Activated T-helper 9 cell treated with anti-CD3 and anti-CD28 coated beads, Interleukin-2, amount 50 U/mL, for 16 hours (primary cell): ENCODE results near the gene TTLL9.

Source experiments
- DNase-seq: peaks from one replicate; pipeline ENCODE4 v3.0.0-alpha.2; 2020; ENCODE audit warnings: low read depth

Gene TTLL9

GRCh38 chr20:31837896-31838397 lies 32.5 kb upstream of the TTLL9 start:
- DNase-seq = no peak

- DNase-seq = no peak
These were observed 31.7 kb upstream of the TTLL9 start for GRCh38 chr20:31838646-31839292.

GRCh38 chr20:31839782-31840487 lies 30.5 kb upstream of the TTLL9 start:
- DNase-seq = no peak

DNA sequence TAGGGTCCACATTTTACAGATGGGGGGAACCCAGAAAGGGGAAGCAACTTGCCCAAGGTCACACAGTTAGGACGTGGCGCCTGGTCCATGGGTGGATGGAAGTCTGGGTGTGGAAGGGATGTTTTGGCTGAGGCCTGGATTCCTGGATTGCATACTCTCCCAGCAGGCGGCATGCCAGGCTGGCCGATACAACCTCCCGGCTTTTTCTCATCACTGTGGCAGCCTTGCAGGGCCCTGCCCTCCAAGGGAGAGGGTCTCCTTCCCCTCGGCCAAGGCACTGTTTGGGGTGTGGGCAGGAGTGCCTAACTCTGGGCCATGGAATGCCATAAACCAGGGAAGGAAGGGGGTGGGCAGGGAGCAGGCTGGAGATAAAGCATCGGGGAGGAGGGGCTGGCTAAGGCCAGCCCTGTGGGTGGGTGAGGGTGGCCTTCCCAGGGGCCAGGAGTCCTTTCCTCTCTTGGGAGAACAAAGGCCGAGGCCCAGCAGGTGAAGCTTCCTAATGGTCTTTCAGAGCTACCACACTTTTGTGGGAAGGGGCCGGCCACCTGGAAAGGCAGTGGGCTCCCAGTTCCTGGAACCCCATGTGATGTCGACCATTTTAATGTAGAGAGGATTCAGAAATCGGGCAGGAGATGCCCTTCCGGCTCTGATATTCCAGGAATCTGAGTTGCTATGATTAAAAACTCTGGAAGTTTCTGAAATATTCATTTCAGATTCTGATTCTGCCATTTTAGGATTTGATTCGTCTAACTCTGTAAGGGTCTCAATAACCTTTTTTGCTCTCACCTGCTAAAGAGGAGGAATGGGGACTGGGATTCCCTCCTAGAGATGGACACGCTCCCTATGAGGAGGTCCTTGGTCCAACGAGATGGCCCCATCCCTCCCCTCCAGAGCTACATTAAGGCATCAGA lies 29.3 kb upstream of the TTLL9 start:
- no peak for DNase-seq

DNA sequence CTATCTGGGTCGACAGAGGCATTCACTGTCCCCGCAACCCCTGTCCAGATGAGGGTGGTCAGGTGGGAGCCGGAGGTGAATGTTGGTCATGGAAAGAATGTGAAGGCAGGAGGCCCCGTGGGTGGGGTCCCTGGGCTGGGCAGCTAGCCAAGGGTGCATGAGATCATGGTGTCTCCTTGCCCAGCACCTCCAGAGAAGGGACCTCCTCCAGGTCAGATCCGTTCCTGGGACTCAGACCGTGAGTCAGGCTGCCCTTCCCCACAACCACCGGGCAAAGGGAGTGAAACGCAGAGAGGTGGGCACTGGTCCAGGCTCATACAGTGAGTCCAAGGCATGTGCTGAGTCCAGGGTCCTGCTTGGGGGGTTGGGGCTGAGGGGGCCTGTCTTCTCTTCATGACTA lies 28.5 kb upstream of the TTLL9 start:
- no peak for DNase-seq

DNA sequence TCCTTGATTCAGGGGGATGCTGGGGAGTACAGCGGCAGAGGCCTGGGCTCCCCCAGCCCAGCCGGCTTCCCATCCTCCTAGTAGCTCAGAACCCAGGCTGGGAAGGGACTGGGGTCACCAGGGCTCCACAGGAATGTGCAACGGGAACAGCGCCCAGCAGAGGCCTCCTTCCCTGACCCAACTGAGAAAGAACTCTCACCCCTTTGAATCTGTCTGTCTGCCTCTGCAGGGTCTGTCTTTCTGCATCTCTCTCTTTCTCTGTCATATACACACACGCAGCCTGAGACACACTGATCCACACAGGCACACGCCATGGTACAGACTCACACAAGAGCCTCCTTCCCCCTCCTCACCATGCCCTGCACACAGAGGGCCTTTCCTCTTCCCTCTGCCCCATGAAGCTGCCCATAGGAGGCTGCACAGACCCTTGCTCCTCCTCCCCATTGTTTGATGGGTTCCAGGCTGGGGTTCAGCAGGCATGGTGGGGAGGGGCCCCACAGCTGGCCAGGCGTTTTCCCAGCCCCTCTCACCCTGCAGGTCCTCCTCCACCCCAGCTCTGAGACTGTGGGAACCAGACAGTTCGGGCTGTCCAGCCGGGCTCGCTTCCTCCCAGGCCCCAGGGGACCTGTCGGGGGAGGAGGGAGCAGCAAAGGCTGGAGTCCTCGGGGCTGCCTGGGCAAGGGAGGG lies 27.8 kb upstream of the TTLL9 start:
- DNase-seq = no peak

DNA sequence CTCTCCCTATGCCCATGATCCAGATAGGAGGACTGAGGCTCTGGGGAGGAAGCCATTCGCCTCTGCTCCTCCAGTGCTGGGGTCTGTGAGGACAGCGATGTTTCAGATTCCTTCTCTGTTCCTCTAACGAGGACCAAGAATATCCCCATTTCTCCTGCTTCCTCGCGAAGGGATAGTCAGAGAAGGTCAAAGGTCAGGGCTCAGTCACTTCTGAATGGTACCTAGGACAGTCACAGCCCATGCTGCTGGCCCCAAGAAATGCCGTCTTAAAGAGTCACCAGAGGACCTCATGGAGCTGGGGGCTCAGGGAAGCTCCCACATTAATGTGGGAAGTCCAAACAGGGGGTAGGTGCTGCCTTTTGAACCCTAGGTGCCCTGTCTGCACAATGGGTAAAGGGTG lies 27.1 kb upstream of the TTLL9 start:
- no peak for DNase-seq

GRCh38 chr20:31843881-31844280 lies 26.6 kb upstream of the TTLL9 start:
- DNase-seq = no peak

GRCh38 chr20:31844737-31845299 lies 25.6 kb upstream of the TTLL9 start:
- no peak for DNase-seq

DNA sequence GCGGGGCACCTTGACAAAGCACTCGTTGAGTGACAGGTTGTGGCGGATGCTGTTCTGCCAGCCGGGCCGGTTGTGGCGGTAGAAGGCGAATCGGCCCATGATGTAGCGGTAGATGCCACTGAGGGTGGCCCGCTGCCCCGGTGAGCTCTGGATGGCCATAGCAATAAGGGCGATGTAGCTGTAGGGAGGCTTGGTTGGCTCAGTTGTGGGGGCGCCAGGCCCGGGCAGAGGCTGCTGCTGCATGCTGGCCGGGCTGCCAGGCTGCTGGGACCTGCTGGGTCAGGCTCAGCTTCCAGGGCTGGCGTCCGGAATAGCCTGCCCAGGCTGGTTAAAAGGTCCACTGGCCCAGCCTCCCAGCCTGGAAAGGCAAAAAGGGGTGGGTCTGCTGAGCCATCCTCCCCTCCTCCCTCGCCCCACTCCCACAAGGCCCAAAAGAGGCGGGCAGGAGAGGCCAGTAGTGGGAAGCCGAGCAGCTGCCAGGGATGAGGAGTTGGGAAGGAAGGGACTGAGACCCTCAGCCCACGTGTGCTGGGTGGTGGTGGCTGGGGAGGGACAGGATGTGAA lies 25.1 kb upstream of the TTLL9 start, which contains the start of gene FOXS1:
TSS of gene FOXS1 (minus strand) at position 305 of the 564 bp plus-strand sequence. CDS start at position 243, 62 bp downstream.
- no peak for DNase-seq

DNA sequence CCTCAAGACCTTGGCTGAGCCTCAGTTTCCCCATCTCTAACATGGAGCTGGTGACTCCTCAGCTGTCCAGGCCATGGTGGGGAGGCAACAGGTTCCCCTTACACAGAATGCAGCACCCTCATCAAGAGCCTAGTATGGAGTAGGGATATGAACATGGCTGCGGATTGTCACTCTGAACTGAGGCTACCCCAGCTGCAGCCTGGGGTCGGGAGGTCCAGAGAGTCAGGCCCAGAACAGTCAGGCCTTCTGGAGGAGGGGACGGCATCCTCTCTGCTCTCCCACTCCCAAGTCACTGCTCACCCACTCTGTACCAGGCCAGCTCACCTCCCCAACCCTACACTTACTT lies 23.7 kb upstream of the TTLL9 start:
- DNase-seq = no peak

- no peak for DNase-seq
These were observed 22.1 kb upstream of the TTLL9 start for GRCh38 chr20:31848088-31848999.

DNA sequence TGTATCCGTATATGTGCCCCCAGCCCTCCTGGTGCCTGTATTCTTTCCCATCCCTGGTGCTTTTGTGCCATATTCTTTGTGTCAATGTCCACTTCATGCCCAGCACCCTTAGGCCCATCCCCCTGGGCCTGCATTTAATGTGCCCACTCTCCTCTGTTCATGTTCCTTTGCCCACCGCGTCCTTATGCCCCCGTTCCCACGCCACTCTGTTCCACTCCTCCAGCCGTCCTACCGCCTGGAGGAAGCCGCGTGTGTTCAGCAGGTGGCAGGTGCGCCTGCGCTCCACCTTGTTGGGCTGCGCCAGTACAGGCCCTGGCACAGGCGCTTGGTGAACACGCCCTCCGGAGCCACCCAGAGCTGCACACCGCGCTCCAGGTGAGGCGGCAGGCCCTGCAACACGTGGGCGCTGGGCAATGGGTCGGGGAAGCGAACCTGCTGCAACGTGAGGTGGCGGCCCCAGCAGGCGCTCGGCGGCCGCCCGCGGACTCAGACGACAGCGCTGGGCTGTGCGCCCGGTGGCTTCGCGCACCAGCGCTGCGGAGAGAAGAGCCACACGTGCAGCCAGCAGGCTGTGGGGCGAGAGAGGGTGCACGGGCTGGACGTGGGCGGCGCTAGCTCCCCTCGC lies 21.0 kb upstream of the TTLL9 start:
- DNase-seq = no peak

- no peak for DNase-seq
These were observed 19.0 kb upstream of the TTLL9 start for GRCh38 chr20:31851240-31851955.

DNA sequence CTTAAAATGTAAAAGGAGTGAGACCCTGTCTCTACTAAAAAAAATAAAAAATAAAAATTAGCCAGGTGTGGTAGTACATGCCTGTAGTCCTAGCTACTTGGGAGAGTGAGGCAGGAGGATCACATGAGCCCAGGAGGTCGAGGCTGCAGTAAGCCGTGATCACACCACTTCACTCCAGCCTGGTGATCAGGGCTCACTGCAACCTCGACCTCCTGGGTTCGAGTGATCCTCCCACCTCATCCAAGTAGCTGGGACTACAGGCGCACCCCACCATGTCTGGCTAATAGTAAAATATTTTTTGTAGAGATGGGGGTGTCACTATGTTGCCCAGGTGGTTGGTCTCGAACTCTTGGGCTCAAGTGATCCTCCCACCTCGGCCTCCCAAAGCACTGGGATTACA lies 17.0 kb upstream of the TTLL9 start:
- DNase-seq = no peak

- no peak for DNase-seq
These were observed 13.9 kb upstream of the TTLL9 start for GRCh38 chr20:31856516-31856915.

- no peak for DNase-seq
These were observed 12.3 kb upstream of the TTLL9 start for GRCh38 chr20:31857861-31858759.

- DNase-seq = no peak
These were observed 11.7 kb upstream of the TTLL9 start for GRCh38 chr20:31858760-31859083.
